HL-60 (cell line): ENCODE results near the gene LRBA.

Source experiments
- DNase-seq, 2 experiments: peaks; one replicate each; pipeline ENCODE4 v3.0.0-alpha.2; 2010 to 2020; ENCODE audit warnings: low read depth in 1 of 2, low spot score in 1 of 2
- H3K27ac ChIP-seq: fragments of 250-450 bp; sonication (Bioruptor Pico); replicated peaks from 2 replicates; pipeline ENCODE4 v1.5.1; 2020; ENCODE audit warnings: mild to moderate bottlenecking, moderate library complexity
- H3K27me3 ChIP-seq: fragments of 250-450 bp; sonication (Bioruptor Pico); 2 replicates; pipeline ENCODE4 v1.5.1; 2021; ENCODE audit warnings: mild to moderate bottlenecking, moderate library complexity; ENCODE audit not compliant: insufficient read depth, poor library complexity, severe bottlenecking
- H3K4me3 ChIP-seq: replicated peaks from 2 replicates; pipeline ENCODE4 v1.5.1; 2011; ENCODE audit warnings: mild to moderate bottlenecking, control low read depth, low read length; ENCODE audit not compliant: insufficient read depth
- CTCF ChIP-seq: IDR thresholded peaks from one replicate; pipeline ENCODE4 v1.5.1; 2011; ENCODE audit warnings: low read length, control low read depth, inconsistent platforms; ENCODE audit not compliant: insufficient read depth
- GABPA ChIP-seq: IDR thresholded peaks from 2 replicates; pipeline ENCODE4 v1.6.1; 2012; ENCODE audit warnings: low read depth
- POLR2AphosphoS5 ChIP-seq: IDR thresholded peaks from 2 replicates; pipeline ENCODE4 v1.6.1; 2012; ENCODE audit warnings: low read depth
- REST ChIP-seq: IDR thresholded peaks from 2 replicates; pipeline ENCODE4 v1.6.1; 2012; ENCODE audit warnings: low read depth; ENCODE audit not compliant: insufficient replicate concordance
- SPI1 ChIP-seq: IDR thresholded peaks from 2 replicates; pipeline ENCODE4 v1.6.1; 2012; ENCODE audit warnings: low read depth, mild to moderate bottlenecking, borderline replicate concordance

The LRBA gene

GRCh38 chr4:150217808-150218207, 797.3 kb downstream of the LRBA start:
- H3K27me3 ChIP-seq, result no peaks in the 10 kb centered on the region
- no peak overlapping the region for H3K4me3 ChIP-seq
- H3K27ac ChIP-seq, result no peak overlapping the region
- no peak for DNase-seq
- no peak for TF ChIP-seq SPI1
- no peak for TF ChIP-seq GABPA
- no peak for TF ChIP-seq REST
- no peak for TF ChIP-seq POLR2AphosphoS5

- no peaks in the 10 kb centered on the region for H3K27me3 ChIP-seq
- TF ChIP-seq POLR2AphosphoS5 (no peak), SPI1 (no peak), CTCF (no peak), GABPA (no peak), REST (no peak)
- H3K4me3 ChIP-seq, result no peak overlapping the region
- H3K27ac ChIP-seq, result no peak overlapping the region
- DNase-seq, result no peak
Observed at GRCh38 chr4:150217192-150217591, 797.9 kb downstream of the LRBA start.

- no peak overlapping the region for H3K4me3 ChIP-seq
- TF ChIP-seq GABPA, result no peak
- TF ChIP-seq REST, result no peak
- TF ChIP-seq CTCF, result no peak
- no peak for TF ChIP-seq SPI1
- H3K27me3 ChIP-seq, result no peaks in the 10 kb centered on the region
- H3K27ac ChIP-seq, result no peak overlapping the region
- no peak for DNase-seq
Observed at GRCh38 chr4:150216726-150217125, 798.4 kb downstream of the LRBA start.

GRCh38 chr4:150215601-150216000, 799.5 kb downstream of the LRBA start:
- Histone ChIP-seq H3K4me3 (no peak overlapping the region), H3K27me3 (no peaks in the 10 kb centered on the region), H3K27ac (no peak overlapping the region)
- no peak for DNase-seq
- TF ChIP-seq CTCF, result no peak
- no peak for TF ChIP-seq POLR2AphosphoS5
- TF ChIP-seq SPI1, result no peak
- no peak for TF ChIP-seq GABPA
